ENCODE measurements around the gene RUNX2. TPM values are rescaled to one million over a fixed set of nuclear protein-coding genes. Genes with fewer than 3 reads are reported as not detected.

The RUNX2 gene
- total and polyA plus RNA-seq, 9 of the 15 experiments (the other 6 are each of a cell fraction or from before 2014, with no cell fraction given), result 0.29 to 1.00 (median 0.43) TPM

DNA sequence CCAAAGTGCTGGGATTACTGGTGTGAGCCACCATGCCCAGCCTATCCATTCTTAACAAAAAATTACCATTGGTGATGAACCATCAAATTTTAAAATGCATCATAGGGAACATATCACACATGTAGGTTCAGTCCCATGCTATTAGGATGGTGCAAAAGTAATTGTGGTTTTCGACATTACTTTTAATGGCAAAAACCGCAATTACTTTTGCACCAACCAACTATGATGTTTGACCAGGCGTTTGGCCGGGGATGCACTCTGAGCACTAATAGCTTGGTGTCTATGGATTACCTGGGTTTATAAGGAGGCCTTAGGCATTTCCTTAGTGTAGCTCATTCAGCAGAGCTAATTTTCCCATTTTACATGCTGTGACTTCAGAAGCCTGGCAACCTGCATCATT is 296.1 kb downstream of the RUNX2 start (continued):
- TF ChIP-seq, protein P1, sequence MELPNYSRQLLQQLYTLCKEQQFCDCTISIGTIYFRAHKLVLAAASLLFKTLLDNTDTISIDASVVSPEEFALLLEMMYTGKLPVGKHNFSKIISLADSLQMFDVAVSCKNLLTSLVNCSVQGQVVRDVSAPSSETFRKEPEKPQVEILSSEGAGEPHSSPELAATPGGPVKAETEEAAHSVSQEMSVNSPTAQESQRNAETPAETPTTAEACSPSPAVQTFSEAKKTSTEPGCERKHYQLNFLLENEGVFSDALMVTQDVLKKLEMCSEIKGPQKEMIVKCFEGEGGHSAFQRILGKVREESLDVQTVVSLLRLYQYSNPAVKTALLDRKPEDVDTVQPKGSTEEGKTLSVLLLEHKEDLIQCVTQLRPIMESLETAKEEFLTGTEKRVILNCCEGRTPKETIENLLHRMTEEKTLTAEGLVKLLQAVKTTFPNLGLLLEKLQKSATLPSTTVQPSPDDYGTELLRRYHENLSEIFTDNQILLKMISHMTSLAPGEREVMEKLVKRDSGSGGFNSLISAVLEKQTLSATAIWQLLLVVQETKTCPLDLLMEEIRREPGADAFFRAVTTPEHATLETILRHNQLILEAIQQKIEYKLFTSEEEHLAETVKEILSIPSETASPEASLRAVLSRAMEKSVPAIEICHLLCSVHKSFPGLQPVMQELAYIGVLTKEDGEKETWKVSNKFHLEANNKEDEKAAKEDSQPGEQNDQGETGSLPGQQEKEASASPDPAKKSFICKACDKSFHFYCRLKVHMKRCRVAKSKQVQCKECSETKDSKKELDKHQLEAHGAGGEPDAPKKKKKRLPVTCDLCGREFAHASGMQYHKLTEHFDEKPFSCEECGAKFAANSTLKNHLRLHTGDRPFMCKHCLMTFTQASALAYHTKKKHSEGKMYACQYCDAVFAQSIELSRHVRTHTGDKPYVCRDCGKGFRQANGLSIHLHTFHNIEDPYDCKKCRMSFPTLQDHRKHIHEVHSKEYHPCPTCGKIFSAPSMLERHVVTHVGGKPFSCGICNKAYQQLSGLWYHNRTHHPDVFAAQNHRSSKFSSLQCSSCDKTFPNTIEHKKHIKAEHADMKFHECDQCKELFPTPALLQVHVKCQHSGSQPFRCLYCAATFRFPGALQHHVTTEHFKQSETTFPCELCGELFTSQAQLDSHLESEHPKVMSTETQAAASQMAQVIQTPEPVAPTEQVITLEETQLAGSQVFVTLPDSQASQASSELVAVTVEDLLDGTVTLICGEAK (IDR thresholded peaks at IDR 0.05), result peak; percentile 60
- TF ChIP-seq, protein P1 (CRISPR knock-in tag; IDR thresholded peaks at IDR 0.05), result no peak
- no peak for TF ChIP-seq POLR3A (IDR thresholded peaks at IDR 0.05; ENCODE audit: borderline replicate concordance, extremely low read depth, insufficient read depth, insufficient read length)

All from K562 (cell line).